ENCODE measurements around the gene PPP2R5C. TPM values are rescaled to one million over a fixed set of nuclear protein-coding genes. Genes with fewer than 3 reads are reported as not detected.

PPP2R5C gene
- total and polyA plus RNA-seq, 2 of the 4 experiments (the other 2 are of a cell fraction), result 65.9 to 78.7 TPM

DNA sequence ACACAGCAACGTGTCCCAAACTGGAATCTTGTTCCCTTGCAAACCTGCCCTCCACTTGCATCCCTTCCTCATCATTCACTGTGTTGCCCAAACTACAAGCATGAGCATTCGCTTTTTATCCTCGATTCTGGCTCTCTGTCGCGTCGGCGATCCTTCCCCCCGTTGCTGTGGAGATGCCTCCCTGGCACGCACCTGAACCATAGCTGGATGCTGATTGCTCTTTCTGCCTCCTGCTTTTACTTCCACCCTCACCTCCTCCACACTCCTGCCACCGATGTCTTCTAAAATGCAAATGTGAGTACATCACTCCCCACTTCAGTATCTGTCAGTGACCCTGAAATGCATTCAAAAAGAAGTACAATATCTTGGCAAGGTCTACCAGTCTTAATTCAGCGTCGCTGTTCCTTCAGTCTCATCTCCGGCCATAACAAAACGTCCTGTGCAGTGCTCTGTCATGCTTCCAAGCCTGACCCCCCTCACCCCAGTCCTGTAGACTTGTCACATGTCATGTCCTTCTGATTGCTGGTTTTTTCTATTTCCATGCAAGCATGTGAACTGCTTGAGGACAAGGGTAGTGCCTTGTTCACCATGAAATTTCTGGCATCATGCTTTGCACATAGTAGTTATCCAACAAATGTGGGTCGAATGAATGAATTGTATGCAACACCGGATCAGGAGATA, 2.5 kb upstream of the PPP2R5C start:
- no peak overlapping the region for H3K18ac ChIP-seq (ENCODE audit: low read depth, low read length)
- no peak overlapping the region for H4K91ac ChIP-seq (ENCODE audit: insufficient read depth, low read depth, low read length)
- no peaks in the 10 kb centered on the region for H3K4me1 ChIP-seq (ENCODE audit: control insufficient read depth, insufficient read depth, low read length)
- H4K5ac ChIP-seq (ENCODE audit: low read depth, low read length), result no peak overlapping the region
- no peak overlapping the region for H2BK120ac ChIP-seq (ENCODE audit: low read depth, low read length)
- no peak overlapping the region for H3K23ac ChIP-seq (ENCODE audit: low read depth, low read length)
- in situ Hi-C loops (cut with MboI; ENCODE audit: low sequenced_read_pairs), result loop anchor here (25.0 kb wide), 1 partner anchor 553 kb away; the partner anchor contains the start of genes MOK and ZNF839
- H3K9ac ChIP-seq (ENCODE audit: low read depth, low read length), result no peak overlapping the region
- peaks cover 4% of the 10 kb centered on the region for H4K20me1 ChIP-seq (ENCODE audit: insufficient read depth, low read length)
- H2AK5ac ChIP-seq (ENCODE audit: low read depth, low read length), result no peak overlapping the region
- ChIA-PET POLR2A (ENCODE audit: unreplicated experiment) (no interaction called here), CTCF (no interaction called here)
- no TSS peak for BruUV-seq (replicated peaks)
- no peak overlapping the region for H4K8ac ChIP-seq (ENCODE audit: low read depth in 2 of 2, low read length in 2 of 2)
- H3K4ac ChIP-seq (ENCODE audit: low read depth, low read length), result no peak overlapping the region
- H3K79me1 ChIP-seq (ENCODE audit: low read depth in 1 of 2, low read length in 2 of 2), result peaks cover 3 to 8% of the 10 kb centered on the region in 2 experiments; a peak in 1 of 4 replicates
- no peak overlapping the region for H3K14ac ChIP-seq (replicated peaks; ENCODE audit: low read depth, low read length)
- WGBS, 2 experiments (ENCODE audit: extremely low coverage in 2 of 2, insufficient read length in 1 of 2), result 81% methylated on average over 10 of the region's 16 CpGs; no CpG with 5 or more reads in 1 of the 2 experiments
- ATAC-seq (ENCODE audit: low read depth), result no peak
- peaks cover 3% of the 10 kb centered on the region; the same call in 1 of the 2 replicates for H3K36me3 ChIP-seq (ENCODE audit: control insufficient read depth, insufficient read depth, low read length)
- H2BK20ac ChIP-seq (ENCODE audit: low read depth, low read length), result no peak overlapping the region
- H2BK5ac ChIP-seq (ENCODE audit: low read depth, low read length, poor library complexity, severe bottlenecking), result no peak overlapping the region
- no peak overlapping the region for H3K27ac ChIP-seq (ENCODE audit: insufficient read depth, low read length)
- H3K9me1 ChIP-seq (ENCODE audit: insufficient read depth, low read length), result peaks cover 4% of the 10 kb centered on the region; the same call in 1 of the 2 replicates
- H3K9me3 ChIP-seq (ENCODE audit: control insufficient read depth, insufficient read depth, low read length), result no peaks in the 10 kb centered on the region; the same call in 1 of the 2 replicates
- H3K56ac ChIP-seq (ENCODE audit: extremely low read depth, insufficient read depth, low read length), result no peak overlapping the region
- H3K4me3 ChIP-seq (ENCODE audit: insufficient read depth, low read depth, low read length), result no peak overlapping the region
- peaks cover 30% of the 10 kb centered on the region for H3K27me3 ChIP-seq (ENCODE audit: control insufficient read depth, insufficient read depth, low read length)
- H2AFZ ChIP-seq (replicated peaks; ENCODE audit: low read length, poor library complexity), result no peak overlapping the region
- dilution Hi-C loops (cut with HindIII; ENCODE audit: low sequenced_read_pairs, unreplicated experiment), result no loop called here
- H2AK9ac ChIP-seq (replicated peaks; ENCODE audit: low read depth, low read length, poor library complexity), result no peak overlapping the region
- no peak overlapping the region for H3K4me2 ChIP-seq (ENCODE audit: low read depth, low read length)
- intact Hi-C loops (cut with micrococcal nuclease), result no loop called here
- DNase-seq, result no peak
- no peak for TF ChIP-seq RFX5 (IDR thresholded peaks at IDR 0.05; ENCODE audit: low read depth, low read length)
- no peak for TF ChIP-seq MAZ (IDR thresholded peaks at IDR 0.05; ENCODE audit: borderline replicate concordance, low read depth, low read length)
- TF ChIP-seq RAD21 (IDR thresholded peaks at IDR 0.05; ENCODE audit: low read length), result no peak
- no peak for TF ChIP-seq RCOR1 (IDR thresholded peaks at IDR 0.05; ENCODE audit: insufficient replicate concordance, low read length)
- TF ChIP-seq, protein P1, sequence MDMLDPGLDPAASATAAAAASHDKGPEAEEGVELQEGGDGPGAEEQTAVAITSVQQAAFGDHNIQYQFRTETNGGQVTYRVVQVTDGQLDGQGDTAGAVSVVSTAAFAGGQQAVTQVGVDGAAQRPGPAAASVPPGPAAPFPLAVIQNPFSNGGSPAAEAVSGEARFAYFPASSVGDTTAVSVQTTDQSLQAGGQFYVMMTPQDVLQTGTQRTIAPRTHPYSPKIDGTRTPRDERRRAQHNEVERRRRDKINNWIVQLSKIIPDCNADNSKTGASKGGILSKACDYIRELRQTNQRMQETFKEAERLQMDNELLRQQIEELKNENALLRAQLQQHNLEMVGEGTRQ (IDR thresholded peaks at IDR 0.05; ENCODE audit: low read depth, low read length), result no peak
- TF ChIP-seq CEBPB (IDR thresholded peaks at IDR 0.05; ENCODE audit: low read depth, low read length), result no peak
- TF ChIP-seq, protein P2, sequence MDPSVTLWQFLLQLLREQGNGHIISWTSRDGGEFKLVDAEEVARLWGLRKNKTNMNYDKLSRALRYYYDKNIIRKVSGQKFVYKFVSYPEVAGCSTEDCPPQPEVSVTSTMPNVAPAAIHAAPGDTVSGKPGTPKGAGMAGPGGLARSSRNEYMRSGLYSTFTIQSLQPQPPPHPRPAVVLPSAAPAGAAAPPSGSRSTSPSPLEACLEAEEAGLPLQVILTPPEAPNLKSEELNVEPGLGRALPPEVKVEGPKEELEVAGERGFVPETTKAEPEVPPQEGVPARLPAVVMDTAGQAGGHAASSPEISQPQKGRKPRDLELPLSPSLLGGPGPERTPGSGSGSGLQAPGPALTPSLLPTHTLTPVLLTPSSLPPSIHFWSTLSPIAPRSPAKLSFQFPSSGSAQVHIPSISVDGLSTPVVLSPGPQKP (IDR thresholded peaks at IDR 0.05; ENCODE audit: borderline replicate concordance, low read depth, low read length), result no peak
- TF ChIP-seq FOS (IDR thresholded peaks at IDR 0.05; ENCODE audit: low read depth, low read length), result no peak
- TF ChIP-seq MXI1 (IDR thresholded peaks at IDR 0.05; ENCODE audit: borderline replicate concordance, low read depth, low read length), result no peak
- TF ChIP-seq, protein P3, sequence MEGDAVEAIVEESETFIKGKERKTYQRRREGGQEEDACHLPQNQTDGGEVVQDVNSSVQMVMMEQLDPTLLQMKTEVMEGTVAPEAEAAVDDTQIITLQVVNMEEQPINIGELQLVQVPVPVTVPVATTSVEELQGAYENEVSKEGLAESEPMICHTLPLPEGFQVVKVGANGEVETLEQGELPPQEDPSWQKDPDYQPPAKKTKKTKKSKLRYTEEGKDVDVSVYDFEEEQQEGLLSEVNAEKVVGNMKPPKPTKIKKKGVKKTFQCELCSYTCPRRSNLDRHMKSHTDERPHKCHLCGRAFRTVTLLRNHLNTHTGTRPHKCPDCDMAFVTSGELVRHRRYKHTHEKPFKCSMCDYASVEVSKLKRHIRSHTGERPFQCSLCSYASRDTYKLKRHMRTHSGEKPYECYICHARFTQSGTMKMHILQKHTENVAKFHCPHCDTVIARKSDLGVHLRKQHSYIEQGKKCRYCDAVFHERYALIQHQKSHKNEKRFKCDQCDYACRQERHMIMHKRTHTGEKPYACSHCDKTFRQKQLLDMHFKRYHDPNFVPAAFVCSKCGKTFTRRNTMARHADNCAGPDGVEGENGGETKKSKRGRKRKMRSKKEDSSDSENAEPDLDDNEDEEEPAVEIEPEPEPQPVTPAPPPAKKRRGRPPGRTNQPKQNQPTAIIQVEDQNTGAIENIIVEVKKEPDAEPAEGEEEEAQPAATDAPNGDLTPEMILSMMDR (conservative IDR thresholded peaks at IDR 0.05; ENCODE audit: low read depth, low read length), result no peak
- no peak overlapping the region for H2BK15ac ChIP-seq (ENCODE audit: low read depth, low read length)
